MM.1S (cell line): ENCODE measurements around the gene THRAP3.

ENCODE experiments used
- EZH2 ChIP-seq: fragments of 300-600 bp; sonication (generic); optimal IDR thresholded peaks from 2 replicates; pipeline ENCODE3; 2017; ENCODE audit warnings: low read depth, mild to moderate bottlenecking, antibody characterized with exemption, low read length, mixed read lengths
- EZH2phosphoT487 ChIP-seq: fragments of 300-600 bp; sonication (generic); IDR thresholded peaks from 2 replicates; pipeline ENCODE4 v1.6.1; 2018; ENCODE audit warnings: antibody characterized with exemption, low read length

DNA sequence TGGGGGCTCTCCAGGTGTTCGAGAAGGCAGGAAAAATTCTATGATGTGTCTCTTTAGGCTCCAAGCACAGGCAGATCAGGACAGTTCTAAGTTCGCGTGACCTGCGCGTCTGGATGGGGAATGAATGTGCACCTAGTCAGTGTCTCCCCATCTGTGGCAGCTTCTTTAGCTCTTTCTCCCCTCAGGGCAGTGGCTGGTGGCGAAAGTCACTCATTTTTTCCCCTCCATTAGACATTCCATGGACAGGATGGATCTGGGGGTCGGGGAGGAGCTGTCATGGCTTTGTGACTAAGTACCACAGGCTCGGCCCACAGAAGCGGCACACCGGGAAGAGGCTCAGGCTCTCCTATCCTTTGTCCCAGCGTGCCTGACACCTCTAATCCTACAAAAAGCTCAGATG is 130.2 kb downstream of the THRAP3 start:
- TF ChIP-seq EZH2: no peak
- TF ChIP-seq EZH2phosphoT487: no peak
